ENCODE results near the gene MRGPRG.

GRCh38 chr11:3181725-3182461 is 36.7 kb downstream of the MRGPRG start:
- TF ChIP-seq, protein P1, sequence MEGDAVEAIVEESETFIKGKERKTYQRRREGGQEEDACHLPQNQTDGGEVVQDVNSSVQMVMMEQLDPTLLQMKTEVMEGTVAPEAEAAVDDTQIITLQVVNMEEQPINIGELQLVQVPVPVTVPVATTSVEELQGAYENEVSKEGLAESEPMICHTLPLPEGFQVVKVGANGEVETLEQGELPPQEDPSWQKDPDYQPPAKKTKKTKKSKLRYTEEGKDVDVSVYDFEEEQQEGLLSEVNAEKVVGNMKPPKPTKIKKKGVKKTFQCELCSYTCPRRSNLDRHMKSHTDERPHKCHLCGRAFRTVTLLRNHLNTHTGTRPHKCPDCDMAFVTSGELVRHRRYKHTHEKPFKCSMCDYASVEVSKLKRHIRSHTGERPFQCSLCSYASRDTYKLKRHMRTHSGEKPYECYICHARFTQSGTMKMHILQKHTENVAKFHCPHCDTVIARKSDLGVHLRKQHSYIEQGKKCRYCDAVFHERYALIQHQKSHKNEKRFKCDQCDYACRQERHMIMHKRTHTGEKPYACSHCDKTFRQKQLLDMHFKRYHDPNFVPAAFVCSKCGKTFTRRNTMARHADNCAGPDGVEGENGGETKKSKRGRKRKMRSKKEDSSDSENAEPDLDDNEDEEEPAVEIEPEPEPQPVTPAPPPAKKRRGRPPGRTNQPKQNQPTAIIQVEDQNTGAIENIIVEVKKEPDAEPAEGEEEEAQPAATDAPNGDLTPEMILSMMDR (IDR thresholded peaks at IDR 0.05) = no peak
- no peak for TF ChIP-seq POLR2A (IDR thresholded peaks at IDR 0.05)
- no peak for TF ChIP-seq EP300 (IDR thresholded peaks at IDR 0.05)
